ENCODE data around the gene C2orf72.

DNA sequence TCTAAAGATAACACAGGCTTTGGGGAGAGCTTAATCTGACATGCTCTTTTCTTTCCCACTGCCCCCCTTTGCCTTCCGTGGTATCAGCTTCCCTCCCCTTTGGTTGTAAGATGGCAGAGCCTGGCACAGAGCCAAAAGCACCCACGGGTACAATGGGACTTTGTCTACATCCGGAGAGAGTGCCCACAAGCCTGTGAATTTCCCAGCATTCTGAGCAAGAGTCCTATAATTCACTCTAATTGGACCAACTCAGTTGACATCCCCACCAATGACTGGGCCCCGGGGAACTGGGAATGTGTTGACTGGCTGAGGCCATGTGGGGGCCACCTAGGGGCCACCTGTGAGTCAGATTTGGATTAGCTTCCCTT is 20.1 kb upstream of the C2orf72 start:
- TF ChIP-seq, protein P1, sequence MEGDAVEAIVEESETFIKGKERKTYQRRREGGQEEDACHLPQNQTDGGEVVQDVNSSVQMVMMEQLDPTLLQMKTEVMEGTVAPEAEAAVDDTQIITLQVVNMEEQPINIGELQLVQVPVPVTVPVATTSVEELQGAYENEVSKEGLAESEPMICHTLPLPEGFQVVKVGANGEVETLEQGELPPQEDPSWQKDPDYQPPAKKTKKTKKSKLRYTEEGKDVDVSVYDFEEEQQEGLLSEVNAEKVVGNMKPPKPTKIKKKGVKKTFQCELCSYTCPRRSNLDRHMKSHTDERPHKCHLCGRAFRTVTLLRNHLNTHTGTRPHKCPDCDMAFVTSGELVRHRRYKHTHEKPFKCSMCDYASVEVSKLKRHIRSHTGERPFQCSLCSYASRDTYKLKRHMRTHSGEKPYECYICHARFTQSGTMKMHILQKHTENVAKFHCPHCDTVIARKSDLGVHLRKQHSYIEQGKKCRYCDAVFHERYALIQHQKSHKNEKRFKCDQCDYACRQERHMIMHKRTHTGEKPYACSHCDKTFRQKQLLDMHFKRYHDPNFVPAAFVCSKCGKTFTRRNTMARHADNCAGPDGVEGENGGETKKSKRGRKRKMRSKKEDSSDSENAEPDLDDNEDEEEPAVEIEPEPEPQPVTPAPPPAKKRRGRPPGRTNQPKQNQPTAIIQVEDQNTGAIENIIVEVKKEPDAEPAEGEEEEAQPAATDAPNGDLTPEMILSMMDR (IDR thresholded peaks at IDR 0.05; ENCODE audit: insufficient read depth, low read depth, low read length) = no peak
- TF ChIP-seq EZH2 (IDR thresholded peaks at IDR 0.05; ENCODE audit: insufficient read depth, low read length) = no peak

All from astrocyte (in vitro differentiated cells and primary cell).